LNCAP (cell line): ENCODE results near the gene GCC1.

Source experiments
- CTCF ChIP-seq: fragments of 450-650 bp; IDR thresholded peaks from 2 replicates; pipeline ENCODE4 v1.5.1; 2017; ENCODE audit warnings: mild to moderate bottlenecking

GCC1 gene

GRCh38 chr7:127534636-127535035 is 50.8 kb downstream of the GCC1 start:
- no peak for TF ChIP-seq CTCF

- TF ChIP-seq CTCF: no peak
Measured at GRCh38 chr7:127532736-127533135, 52.7 kb downstream of the GCC1 start.

- TF ChIP-seq CTCF: no peak
Measured at GRCh38 chr7:127532151-127532550, 53.2 kb downstream of the GCC1 start.
